GM19239 (cell line): Measurements from ENCODE around the gene OR5K1.

ENCODE experiments used
- DNase-seq: peaks from one replicate; pipeline ENCODE4 v3.0.0; 2011; ENCODE audit warnings: low spot score; ENCODE audit not compliant: insufficient read length
- FAIRE-seq: peaks from 2 replicates; lab custom pipeline; 2011; peaks lifted over from hg19 to GRCh38; lab: Jason Lieb, UNC

The OR5K1 gene

DNA sequence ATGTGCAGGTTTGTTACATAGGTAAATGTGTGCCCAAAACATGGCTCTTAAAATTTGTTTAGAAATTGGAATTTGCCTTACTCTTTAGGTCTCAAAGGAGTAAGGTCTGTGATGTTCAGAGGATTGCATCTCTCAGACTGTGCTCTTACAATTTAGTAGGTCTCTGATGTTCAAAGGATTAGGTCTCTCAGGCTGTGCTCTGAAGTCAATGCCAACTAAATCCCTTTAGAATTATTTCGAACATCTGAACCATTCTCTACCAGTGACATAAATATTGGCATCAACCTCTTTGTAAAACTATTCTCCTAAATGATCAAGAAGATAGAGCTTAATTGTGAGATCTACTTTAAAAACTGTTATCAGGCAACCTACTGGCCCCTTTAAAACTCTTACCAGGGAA, at the start of gene OR5K1:
OR5K1 (plus strand) TSS at position 301 of the 400 bp plus-strand sequence. CDS start 6,376 bp downstream, outside the sequence.
- FAIRE-seq (no peak), DNase-seq (no peak)

DNA sequence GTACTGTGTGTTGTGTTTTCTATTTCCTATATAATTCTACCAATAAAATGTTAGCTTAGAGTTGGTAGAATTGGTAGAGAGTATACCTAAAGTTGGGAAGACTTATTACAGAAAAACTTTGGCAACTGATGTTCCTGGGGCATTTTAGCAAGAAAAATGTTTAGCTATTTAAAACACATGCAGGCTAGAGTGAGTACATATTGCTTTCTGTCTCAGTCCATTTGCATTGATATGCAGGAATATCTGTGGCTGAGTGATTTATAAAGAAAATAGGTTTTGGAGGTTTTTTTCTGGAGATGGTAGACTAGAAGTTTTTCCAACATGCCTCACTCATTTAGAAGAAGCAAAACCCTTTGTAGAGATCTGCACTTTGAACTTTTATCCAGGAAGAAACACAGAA, 30.4 kb upstream of the OR5K1 start:
- FAIRE-seq, result no peak
- no peak for DNase-seq

DNA sequence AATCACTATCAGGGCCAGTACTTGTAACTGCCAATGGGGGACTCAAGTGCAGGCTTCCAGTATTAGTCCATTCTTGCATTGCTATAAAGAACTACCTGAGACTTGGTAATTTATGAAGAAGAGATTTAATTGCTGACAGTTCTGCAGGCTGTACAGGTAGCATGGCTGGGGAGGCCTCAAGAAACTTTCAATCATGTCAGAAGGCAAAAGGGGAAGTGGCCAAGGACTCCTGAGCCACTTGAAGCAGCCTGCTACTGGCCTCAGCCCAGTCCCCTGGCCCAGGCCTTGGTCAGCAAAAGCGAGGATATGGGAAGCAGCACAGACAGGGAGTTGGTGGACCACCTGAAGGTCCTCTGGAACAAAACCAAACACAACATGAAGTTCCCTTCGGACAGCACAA, 29.2 kb upstream of the OR5K1 start:
- DNase-seq (no peak), FAIRE-seq (no peak)

DNA sequence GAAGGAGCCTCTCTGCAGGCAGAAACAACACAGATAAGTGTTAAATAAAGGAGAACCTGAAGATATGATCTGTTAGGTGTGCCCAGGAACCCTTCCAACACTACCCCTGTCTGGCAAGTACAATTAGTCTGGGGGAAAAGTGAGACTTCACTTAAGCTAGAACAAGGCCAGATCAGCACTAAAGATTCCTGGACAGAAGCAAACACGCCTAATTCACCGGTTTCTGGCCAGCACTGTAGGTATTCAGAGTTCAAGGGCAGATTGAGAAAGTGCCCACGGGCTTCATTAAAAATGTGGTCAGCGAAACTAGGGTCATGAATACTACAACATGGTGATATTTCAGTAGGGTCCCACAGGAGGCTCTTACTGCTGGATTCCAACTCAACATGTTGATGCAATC, 28.6 kb upstream of the OR5K1 start:
- DNase-seq (no peak), FAIRE-seq (no peak)

DNA sequence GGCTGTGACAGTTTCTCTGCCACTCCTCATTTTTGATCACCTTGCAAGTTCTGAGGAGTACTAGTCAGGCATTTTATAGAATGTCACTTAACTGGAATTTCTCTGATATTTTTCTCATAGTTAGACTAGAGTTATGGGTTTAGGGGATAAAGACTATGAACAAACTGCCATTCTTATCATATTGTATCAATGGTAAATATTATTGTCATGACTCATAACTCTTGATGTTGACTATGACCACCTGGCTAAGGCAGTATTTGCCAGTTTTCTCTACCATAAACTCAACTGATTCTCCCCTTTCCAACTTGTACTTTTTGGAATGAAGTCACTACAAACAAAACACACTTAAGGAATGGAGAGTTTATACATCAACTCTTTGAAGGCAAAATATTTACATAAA, 22.7 kb upstream of the OR5K1 start:
- FAIRE-seq, result no peak
- DNase-seq, result no peak

DNA sequence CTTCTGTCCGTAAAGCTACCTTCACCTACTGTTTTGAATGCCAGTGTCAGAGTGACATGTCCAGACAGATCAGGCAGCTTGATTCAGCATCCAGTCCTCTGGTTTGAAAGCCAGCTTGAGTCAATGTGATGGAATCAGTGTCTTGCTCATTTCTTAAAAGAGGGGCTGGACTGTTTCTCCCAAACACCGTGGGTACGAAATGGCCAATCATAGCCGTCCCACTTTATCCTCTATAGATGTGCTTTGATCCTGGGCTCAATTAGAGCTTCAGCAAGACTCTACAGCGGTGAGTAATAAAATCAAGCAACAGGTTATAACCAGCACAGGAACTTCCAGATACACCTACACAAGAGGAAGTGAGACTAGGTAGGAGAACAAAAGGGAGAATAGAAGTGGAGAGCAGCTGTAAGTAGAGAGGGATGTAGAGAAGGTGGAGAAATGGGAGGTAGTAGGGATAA, 17.0 kb upstream of the OR5K1 start:
- no peak for DNase-seq
- FAIRE-seq, result peak; percentile 68

DNA sequence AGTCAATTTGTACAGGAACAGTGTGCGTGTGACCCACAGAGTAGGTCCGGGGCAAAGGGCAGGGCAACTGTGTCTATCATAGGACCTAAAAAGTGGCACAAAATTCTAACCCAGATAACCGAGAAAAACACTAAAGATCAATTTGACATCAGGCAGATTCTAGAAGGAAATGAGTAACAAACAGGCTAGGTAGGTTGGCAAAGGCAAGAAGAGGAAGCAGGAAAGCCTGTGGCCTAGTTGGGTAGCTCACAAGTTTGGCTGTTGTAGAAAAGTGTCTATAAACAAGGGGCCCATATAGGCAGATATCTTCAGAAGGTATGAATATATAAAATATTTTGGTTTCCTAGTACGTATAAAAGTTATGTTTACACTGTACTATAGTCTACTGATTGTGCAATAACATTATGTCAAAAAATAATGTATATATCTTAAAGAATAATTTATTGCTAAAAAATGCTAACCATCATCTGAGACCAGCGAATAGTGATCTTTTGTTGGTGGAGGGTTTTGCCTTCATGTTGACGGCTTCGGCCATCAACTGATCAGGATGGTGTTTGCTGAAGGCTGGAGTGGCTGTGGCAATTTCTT, 13.3 kb upstream of the OR5K1 start:
- DNase-seq, result no peak
- FAIRE-seq, result no peak

DNA sequence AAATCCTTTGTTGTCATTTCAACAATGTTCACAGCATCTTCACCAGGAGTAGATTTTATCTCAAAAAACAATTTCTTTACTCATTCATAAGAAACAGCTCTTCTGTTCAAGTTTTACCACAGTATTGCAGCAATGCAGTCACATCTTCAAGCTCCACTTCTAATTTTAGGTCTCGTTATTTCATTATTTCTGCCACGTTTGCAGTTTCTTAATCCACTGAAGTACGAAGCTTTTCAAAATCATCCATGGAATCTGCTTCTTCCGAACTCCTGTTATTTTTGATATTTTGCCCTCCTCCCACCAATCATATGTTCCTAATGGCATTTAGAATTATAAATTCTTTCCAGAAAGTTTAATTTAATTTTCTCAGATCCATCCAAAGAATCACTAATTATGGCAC, 12.6 kb upstream of the OR5K1 start:
- FAIRE-seq, result no peak
- DNase-seq, result no peak

DNA sequence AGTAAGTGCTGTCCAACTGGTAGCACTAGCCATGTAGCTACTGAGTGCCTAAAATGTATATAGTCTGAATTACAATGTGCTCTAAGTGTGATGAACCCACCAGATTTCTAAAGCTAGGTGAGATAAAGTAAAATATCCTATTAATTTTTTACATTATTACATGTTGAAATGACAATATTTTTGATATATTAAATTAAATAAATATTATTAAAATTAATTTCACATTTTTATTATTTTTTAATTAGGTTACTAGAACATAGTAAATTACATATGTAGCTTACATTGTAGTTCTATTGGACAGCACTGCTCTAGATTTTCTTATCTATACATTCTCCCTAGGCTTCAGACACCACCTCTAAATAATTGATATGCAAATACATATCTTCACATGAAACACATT, 9.2 kb upstream of the OR5K1 start:
- no peak for DNase-seq
- no peak for FAIRE-seq

DNA sequence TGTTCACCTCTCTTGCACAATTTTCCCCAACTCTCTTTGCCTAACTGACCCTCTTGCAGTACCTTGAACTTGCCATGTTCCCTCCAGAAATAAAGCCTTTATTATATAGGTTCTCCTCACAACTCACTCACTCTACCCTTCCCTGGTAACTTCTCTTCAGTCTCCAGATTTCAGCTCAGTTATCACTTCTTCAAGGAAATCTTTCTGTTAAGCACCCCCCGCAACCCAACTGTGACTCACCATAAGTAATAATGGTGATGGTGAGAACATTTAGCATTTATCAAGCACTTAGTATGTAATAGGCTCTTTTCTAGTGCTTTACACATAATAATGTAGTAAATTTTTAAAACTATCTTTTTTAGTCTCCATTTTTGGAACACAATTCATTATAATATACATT, 8.1 kb upstream of the OR5K1 start:
- no peak for DNase-seq
- no peak for FAIRE-seq

DNA sequence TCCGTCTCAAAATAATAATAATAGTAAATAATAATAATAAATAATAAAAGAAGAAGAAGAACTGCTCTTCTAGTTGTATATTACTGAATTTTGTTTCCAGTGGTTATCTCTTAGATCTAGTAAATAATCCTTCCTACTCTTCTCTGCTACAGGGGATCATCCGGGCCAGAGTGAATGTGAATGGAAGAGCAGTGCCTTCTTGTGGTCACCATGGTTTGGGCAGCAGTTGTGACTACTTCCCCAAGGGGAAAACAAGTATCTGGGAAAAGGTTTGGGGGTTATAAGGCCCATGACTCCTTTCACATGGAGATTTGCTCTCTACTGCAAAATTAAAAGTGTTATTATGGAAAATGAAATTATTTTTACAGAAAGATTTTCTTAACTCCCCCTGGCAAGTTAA, 5.5 kb upstream of the OR5K1 start:
- no peak for FAIRE-seq

DNA sequence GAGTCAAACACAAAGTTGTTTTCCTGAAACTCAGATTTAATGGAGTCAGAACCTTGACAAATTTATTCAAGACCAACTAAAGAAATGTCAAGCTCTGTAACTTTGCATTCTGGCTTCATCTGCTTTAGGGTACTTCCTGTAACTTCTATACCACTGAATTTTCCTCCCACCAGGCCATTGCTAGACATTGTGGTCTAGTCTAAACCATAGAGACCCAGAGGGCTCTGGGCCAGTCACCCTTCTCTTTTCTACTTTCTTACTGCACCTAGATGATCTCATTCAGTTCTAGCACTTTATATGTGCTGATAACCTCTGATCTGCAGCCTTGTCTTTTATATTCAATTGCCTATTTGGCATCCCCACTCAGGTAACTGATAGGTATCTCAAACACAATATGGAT, 2.8 kb upstream of the OR5K1 start:
- FAIRE-seq (no peak), DNase-seq (no peak)

More for the DNA sequence above, 5.5 kb upstream of the OR5K1 start:
- DNase-seq, result no peak

DNA sequence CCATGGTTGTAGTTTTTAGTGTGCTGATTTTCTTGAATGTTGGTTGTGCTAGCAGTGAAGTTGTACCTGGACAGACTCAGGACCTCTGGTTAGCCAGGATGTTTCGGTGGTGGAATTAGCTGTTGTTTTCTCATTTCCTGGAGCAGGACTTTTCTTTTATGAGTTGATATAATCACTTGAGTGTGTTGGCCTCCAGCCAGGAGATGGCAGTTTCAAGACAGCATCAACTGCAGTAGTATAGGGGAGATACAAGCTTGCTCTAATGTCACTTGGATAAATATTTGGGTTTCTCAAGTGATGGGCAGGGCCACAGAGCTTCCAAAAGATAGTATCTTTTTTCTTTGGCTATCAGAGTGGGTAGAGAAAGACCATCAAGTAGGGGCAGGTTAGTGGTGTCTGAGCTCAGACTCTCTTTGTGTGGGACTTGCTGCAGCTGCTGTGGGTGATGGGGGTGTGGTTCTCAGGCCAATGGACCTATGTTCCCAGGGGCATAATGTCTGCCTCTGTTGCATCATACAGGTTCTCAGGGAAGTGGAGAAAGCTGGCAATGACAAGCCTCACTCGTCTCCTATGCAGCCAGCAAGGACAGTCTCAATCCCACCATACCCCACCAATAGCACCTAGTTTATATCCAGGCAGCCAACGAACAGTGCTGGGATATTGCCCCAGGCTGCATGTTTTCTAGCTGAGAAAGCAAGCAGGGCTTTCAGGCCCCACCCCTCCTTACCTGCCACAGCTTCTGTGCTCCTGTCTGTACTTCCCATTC, 19.9 kb downstream of the OR5K1 start:
- FAIRE-seq (no peak), DNase-seq (no peak)

DNA sequence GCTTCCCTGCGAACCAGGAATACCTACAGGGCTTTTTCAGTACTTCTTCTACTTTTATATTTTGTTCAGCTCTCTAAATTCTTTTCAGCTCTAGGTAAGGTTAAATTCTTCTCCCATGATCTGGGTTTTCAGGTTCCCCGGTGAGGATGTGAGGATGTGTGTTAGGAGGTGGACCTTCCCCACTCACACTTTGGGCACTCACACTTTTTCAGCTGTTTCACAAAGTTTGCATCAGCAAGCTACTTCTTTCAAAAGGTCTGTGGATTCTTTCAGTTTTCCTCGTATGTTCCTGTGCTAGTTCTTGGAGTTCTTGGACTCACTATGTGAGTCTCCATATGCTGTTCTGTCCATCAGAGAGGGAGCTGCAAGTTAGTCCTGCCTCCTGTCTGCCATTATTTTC, 20.6 kb downstream of the OR5K1 start:
- DNase-seq (no peak), FAIRE-seq (no peak)

DNA sequence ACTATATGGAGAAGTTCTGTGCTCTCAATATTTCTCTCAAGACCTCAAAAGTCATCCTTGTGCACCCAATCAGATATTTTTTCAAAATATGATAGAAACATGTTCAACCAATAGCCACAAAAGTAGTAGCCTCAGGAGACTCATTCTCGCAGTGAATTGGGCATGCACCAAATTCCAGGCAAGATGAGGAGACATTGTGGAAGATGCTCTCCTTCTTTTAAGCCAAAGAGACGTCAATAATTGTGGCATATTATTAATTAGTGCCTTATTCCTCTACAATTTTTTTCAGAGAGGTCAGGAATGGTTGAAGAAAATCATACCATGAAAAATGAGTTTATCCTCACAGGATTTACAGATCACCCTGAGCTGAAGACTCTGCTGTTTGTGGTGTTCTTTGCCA, 34.4 kb downstream of the OR5K1 start, which contains the start of gene OR5K2:
OR5K2 (plus strand) TSS at position 301 of the 400 bp plus-strand sequence; CDS start at position 301, 0 bp downstream.
- FAIRE-seq, result no peak
- no peak for DNase-seq

DNA sequence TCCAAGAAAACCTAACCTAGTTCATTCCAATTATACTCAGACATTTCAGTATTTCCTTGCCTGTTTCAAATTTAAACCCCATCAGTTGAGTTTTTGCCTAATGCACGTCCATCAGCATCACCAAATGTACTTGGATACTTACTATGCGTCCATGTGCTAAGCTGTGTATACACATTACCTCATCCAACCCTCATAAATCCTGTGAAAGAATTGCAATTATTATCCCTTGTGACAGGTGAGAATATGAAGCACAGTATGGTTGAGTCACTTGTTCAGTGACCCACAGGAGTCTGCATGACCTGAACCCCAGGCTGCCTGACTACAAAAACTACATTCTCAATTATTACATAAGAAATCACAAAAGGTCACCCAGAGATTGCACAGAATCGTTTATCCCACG, 37.0 kb downstream of the OR5K1 start:
- DNase-seq (no peak), FAIRE-seq (peak; percentile 14)

DNA sequence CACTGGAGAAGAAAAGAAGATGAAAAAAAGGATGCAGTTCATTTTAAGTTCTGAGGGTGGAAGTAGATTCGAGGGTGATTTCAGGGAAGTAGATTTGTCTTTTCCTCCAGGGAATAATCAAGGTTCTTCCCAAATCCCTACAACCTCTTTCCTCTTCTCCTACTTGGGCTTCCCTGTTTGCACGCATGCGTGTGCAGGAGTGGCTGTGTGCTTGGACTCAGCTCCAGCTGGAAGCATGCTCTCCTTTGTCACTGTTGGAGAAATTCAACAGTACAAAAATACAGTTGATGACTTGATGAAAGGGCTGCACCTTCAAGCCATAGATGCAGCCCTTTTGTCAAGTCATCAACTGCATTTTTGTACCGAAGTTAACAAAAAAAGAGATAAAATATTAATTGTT, 38.3 kb downstream of the OR5K1 start:
- no peak for DNase-seq
- no peak for FAIRE-seq

DNA sequence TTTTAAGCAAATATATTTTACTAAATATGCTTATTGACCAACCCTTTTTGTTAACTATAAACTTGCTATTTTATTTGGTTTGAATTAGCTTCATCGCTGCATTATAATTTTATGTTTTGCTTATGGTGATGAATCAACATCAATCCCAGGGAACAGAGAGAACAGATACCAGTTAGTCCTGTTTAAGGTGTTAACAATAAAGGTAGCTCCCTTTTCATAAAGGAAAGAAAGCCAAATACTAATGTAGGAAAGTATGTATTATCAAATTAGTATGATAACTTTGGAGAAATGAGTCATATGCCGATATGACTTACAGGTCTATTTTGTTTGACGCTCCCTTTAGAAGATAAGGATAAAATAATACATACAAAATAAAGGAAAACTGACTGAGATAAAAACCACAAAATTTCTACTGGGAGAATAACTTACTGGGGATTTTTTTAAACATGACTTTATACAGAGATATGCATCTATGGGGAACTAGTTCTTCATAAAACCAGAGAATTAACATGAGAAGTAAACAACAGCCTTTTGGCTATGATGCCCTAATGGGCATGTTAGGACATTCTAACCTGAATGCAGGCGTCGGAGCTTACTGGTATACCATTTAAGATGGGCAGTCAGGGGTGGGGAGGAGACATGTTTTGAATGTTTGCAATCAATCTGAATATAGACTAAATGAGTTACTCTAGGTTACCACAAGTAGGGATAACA, 39.0 kb downstream of the OR5K1 start:
- FAIRE-seq (no peak), DNase-seq (no peak)

DNA sequence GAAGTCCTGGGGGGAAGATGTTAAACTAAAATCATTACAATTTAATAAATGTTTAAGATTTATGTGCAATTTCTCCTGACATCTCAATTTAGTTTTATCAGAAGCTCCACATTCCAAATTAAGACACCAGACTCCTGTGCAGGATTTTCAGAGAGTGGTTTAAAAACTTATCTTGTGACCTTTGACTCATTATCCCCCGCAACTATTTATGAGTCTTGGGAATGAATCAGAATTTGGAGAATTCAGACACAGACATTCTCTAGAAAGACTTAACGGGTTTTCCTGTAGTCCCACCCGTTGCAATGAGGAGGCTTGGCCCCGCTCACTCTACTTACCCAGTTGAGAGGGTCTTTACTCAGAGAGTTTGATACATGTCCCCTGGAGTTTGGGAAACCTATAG, 41.5 kb downstream of the OR5K1 start:
- no peak for FAIRE-seq
- DNase-seq, result no peak

DNA sequence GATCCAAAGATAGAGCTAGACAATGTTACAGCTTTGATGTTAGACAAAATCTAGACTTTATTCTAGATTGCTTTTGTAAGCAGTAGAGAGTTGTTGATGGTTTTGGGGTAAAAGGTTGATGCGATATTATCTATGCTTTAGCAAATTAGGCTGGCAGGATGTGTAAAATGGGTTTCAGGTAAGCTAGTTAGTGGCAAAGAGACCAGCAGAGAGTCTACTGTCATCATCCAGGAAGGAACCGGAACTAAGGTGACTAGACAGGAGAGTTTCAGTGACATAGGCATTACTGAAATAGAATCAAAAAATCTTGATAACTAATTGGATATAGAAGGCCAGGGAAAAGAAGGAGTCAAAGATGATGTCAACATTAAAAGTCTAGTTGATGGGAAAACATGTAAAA, 45.6 kb downstream of the OR5K1 start:
- FAIRE-seq, result peak; percentile 45
- no peak for DNase-seq

DNA sequence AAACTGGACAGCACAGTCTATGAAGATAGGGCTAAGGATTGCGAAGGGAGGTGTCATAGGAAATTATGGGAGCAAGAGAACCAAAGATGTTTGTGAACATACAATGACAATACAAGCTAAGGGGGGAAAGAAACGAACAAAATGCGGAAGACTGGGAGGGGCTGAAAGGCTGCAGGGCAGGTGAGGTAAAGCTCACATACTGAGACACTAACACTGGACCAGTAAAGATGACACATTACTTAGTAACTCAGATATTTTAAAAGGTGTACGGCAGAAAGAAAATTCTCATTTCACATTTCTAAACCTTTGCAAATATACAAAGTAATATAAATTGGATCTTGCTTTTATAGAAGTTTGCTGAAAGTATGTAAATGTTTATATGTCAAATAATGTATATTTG, 49.6 kb downstream of the OR5K1 start:
- FAIRE-seq (peak; percentile 37), DNase-seq (no peak)
